ENCODE data around the gene MFN2. TPM values are rescaled to one million over a fixed set of nuclear protein-coding genes. Genes with fewer than 3 reads are reported as not detected.
A peak's percentile ranks its signal among the peaks of the same experiment; 100 is the strongest.

The MFN2 gene
- total and polyA plus RNA-seq, 9 of the 15 experiments (the other 6 are each of a cell fraction or from before 2014, with no cell fraction given), result 10.5 to 158 (median 87.1) TPM

- ChIA-PET CTCF (ENCODE audit: low intra/inter-chr PET ratio) (no interaction called here), POLR2A (interaction anchor here (0.8 to 8.3 kb wide), 3 partner anchors 11 to 146 kb away, joined by 3 to 67 read pairs (median 4); no protein-coding TSS in a partner anchor)
- TF ChIP-seq CBFA2T3 (IDR thresholded peaks at IDR 0.05) (no peak), NR2C1 (IDR thresholded peaks at IDR 0.05) (no peak), NR2C1 (tag; IDR thresholded peaks at IDR 0.05) (no peak)
- Histone ChIP-seq H3K9me1 (ENCODE audit: control insufficient read depth, insufficient read depth, low read length) (no peaks in the 10 kb centered on the region), H2AFZ (ENCODE audit: low read depth, low read length) (no peak overlapping the region), H3K4me3 (no peak overlapping the region), H3K4me2 (ENCODE audit: insufficient read depth, low read length) (no peak overlapping the region), H3K9ac (ENCODE audit: insufficient read depth in 1 of 2, low read depth in 2 of 2, low read length in 2 of 2) (no peak overlapping the region), H3K27me3 (ENCODE audit: control insufficient read depth in 2 of 2, insufficient read depth in 2 of 2, low read length in 2 of 2) (no peaks in the 10 kb centered on the region), H3K79me2 (ENCODE audit: control insufficient read depth, insufficient read depth, low read length) (no peaks in the 10 kb centered on the region), H3K36me3 (ENCODE audit: control insufficient read depth, insufficient read depth, low read length) (no peaks in the 10 kb centered on the region), H3K9me3 (replicated peaks; ENCODE audit: control insufficient read depth, insufficient read depth, low read depth, low read length) (0 out of 2 replicates have a peak, but pooled peaks cover 3% of the 10 kb centered on the region), H3K27ac (ENCODE audit: extremely low read depth, low read depth, low read length) (no peak overlapping the region), H3K4me1 (replicated peaks in 1 of 2; ENCODE audit: control insufficient read depth in 2 of 2, insufficient read depth in 2 of 2, low read length in 2 of 2) (peaks cover 27 to 42% of the 10 kb centered on the region in 2 experiments), H4K20me1 (replicated peaks; ENCODE audit: control insufficient read depth, insufficient read depth, low read length) (no peaks in the 10 kb centered on the region)
- no peak for FAIRE-seq
- BruUV-seq (replicated peaks), result no TSS peak
- intact Hi-C loops (cut with micrococcal nuclease), result no loop called here
- no peak for ATAC-seq
- in situ Hi-C loops (cut with MboI), result no loop called here
- no peak for DNase-seq (ENCODE audit: extremely low read depth in 1 of 4, low spot score in 3 of 4)
- WGBS (ENCODE audit: insufficient coverage, low coverage, missing lambda C conversion rate), result 77% methylated on average over 6 of the region's 6 CpGs
Observed at GRCh38 chr1:12055259-12055658, 75.0 kb downstream of the MFN2 start.

- 47% methylated on average over 16 of the region's 16 CpGs for WGBS (ENCODE audit: insufficient coverage, low coverage, missing lambda C conversion rate)
- intact Hi-C loops (cut with micrococcal nuclease), result no loop called here
- TF ChIP-seq NFE2 (IDR thresholded peaks at IDR 0.05; ENCODE audit: low read depth) (no peak), CHD4 (IDR thresholded peaks at IDR 0.05; ENCODE audit: insufficient read depth, insufficient replicate concordance, low read depth, low read length, poor library complexity, severe bottlenecking) (no peak), ZNF324 (CRISPR knock-in tag; IDR thresholded peaks at IDR 0.05) (no peak), POLR2H (tag; IDR thresholded peaks at IDR 0.05; ENCODE audit: low read depth) (no peak), CBFA2T3 (IDR thresholded peaks at IDR 0.05) (0 out of 2 replicates have a peak, but pooled peaks have one; percentile 10), TFE3 (CRISPR knock-in tag; IDR thresholded peaks at IDR 0.05) (no peak), ADNP (tag; IDR thresholded peaks at IDR 0.05) (no peak), SMARCC2 (IDR thresholded peaks at IDR 0.05; ENCODE audit: low read depth) (no peak), NCOA6 (IDR thresholded peaks at IDR 0.05) (no peak), ZNF696 (CRISPR knock-in tag; conservative IDR thresholded peaks at IDR 0.05) (no peak), ZNF282 (CRISPR knock-in tag; IDR thresholded peaks at IDR 0.05) (no peak), MAFG (tag; conservative IDR thresholded peaks at IDR 0.05) (no peak), RBM14 (IDR thresholded peaks at IDR 0.05; ENCODE audit: borderline replicate concordance, insufficient read depth, low read depth, low read length) (no peak)
Observed at GRCh38 chr1:12056331-12056841, 76.1 kb downstream of the MFN2 start.

More at GRCh38 chr1:12056331-12056841, 76.1 kb downstream of the MFN2 start:
- Histone ChIP-seq H3K4me3 (no peak overlapping the region), H3K27ac (ENCODE audit: extremely low read depth, low read depth, low read length) (no peak overlapping the region), H2AFZ (ENCODE audit: low read depth, low read length) (0 out of 2 replicates have a peak overlapping the region, but pooled peaks have one; percentile 9), H3K27me3 (ENCODE audit: control insufficient read depth in 2 of 2, insufficient read depth in 2 of 2, low read length in 2 of 2) (no peaks in the 10 kb centered on the region), H3K9ac (ENCODE audit: insufficient read depth in 1 of 2, low read depth in 2 of 2, low read length in 2 of 2) (peak overlapping the region in 1 of 2 experiments; percentile 18; a peak in 1 of 4 replicates), H3K36me3 (ENCODE audit: control insufficient read depth, insufficient read depth, low read length) (no peaks in the 10 kb centered on the region), H3K9me1 (ENCODE audit: control insufficient read depth, insufficient read depth, low read length) (no peaks in the 10 kb centered on the region), H3K79me2 (ENCODE audit: control insufficient read depth, insufficient read depth, low read length) (no peaks in the 10 kb centered on the region), H3K4me1 (replicated peaks in 1 of 2; ENCODE audit: control insufficient read depth in 2 of 2, insufficient read depth in 2 of 2, low read length in 2 of 2) (peaks cover 27 to 42% of the 10 kb centered on the region in 2 experiments), H4K20me1 (replicated peaks; ENCODE audit: control insufficient read depth, insufficient read depth, low read length) (no peaks in the 10 kb centered on the region), H3K9me3 (replicated peaks; ENCODE audit: control insufficient read depth, insufficient read depth, low read depth, low read length) (0 out of 2 replicates have a peak, but pooled peaks cover 3% of the 10 kb centered on the region), H3K4me2 (ENCODE audit: insufficient read depth, low read length) (no peak overlapping the region)
- FAIRE-seq, result no peak
- no peak for DNase-seq (ENCODE audit: extremely low read depth in 1 of 4, low spot score in 3 of 4)
- no TSS peak for BruUV-seq (replicated peaks)
- POLR2A ChIA-PET, result interaction anchor here (8.3 kb wide), 1 partner anchor 147 kb away, joined by 67 read pairs; no protein-coding TSS in a partner anchor
- CTCF ChIA-PET (ENCODE audit: low intra/inter-chr PET ratio), result no interaction called here
- in situ Hi-C loops (cut with MboI), result no loop called here
- ATAC-seq, result no peak
